GM21423 (cell line): ENCODE measurements around the gene PPP2R3A.
"Not testable (repeated sequence)": the region's sequence is repeated elsewhere in the genome, so short reads cannot be mapped to it uniquely, and the experiment has no call there.

Experiments
- ATAC-seq: cut with Tn5 transposase; IDR thresholded peaks from one replicate; pipeline ENCODE4 v1.9.1; 2021; ENCODE audit warnings: mild to moderate bottlenecking, moderate library complexity; ENCODE audit not compliant: unreplicated experiment

PPP2R3A gene

DNA sequence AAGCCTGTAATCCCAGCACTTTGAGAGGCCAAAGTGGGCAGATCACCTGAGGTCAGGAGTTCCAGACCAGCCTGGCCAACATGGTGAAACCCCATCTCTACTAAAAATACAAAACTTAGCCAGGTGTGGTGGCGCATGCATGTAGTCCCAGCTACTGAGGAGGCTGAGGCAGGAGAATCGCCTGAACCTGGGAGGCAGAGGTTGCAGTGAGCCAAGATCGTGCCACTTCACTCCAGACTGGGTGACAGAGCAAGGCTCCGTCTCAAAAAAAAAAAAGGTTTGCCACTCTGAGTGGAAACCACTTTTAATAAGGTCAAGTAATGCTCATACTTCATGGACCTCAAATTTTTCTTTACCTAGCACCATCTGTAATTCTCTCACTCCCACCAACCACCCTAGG, 178.9 kb downstream of the PPP2R3A start:
- ATAC-seq = not testable (repeated sequence)

GRCh38 chr3:136146981-136147729, 181.6 kb downstream of the PPP2R3A start:
- no peak for ATAC-seq

DNA sequence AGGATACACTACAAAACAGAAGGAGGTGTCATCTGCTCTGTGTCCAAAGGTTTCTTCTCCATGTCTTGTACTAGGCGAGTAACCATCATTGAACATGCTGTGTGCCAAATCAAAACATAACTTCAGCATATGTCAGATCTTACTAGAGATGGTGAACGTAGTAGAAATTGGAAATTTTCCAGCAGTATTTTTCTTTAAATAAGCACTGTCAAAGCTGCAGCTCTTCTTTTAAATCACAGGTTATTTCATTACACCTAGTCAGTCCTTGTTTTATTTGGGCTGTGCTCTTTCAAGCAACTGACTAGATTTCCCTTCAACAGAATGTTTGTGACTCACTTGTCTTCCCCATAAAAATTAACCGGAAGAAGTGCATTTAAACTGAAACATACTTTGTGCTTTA, 184.1 kb downstream of the PPP2R3A start:
- no peak for ATAC-seq

- ATAC-seq = no peak
These were observed 185.7 kb downstream of the PPP2R3A start for GRCh38 chr3:136151219-136151618.

DNA sequence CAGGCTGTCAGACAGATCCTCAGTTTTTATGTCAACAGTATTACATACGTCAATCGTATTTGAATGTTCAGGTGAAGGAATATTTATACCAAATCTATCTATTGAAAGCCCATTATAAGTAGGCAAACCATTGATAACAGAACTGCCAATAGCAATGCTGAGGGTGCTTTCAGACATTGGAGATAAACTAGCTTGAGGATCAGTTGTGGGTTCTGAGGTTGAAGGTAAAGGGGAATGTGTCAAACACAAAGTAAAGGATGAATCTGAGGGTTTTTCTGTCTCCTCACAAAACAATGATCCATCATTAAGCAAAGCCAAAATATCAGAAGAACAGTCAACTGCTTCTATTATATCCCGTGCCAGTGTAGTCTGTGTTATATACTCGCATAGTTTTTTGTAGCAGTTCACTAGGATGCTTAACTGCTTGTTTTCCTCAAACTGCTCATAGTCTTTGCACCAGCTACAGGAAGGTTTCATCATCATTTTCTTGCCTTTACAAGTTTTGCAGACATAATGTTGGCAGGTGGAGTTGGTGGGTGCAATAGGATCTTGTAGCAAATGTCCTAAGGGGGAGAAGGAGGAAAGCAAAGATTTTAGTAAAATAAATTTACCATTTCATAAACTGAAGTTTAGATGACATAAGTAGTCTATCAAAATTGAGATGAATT, 186.8 kb downstream of the PPP2R3A start:
- ATAC-seq = no peak

GRCh38 chr3:136152963-136153362, 187.4 kb downstream of the PPP2R3A start:
- ATAC-seq = no peak

DNA sequence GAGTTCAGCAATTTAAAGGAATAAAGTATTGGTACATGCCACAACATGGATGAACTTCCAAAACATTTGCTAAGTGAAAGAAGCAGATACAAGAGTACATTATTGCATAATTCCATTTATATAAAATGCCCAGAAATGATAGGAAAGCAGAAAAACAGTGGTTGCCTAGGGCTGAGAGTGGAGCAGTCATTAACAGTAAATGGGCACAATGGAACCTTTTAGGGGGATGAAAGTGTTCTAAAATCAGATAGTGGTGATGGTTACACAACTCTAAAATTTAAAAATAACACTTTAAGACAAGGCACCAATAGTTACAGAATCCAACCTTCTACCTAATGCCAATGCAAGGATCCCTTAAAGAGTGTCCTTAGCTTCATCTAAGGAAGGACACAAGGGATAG, 196.0 kb downstream of the PPP2R3A start:
- no peak for ATAC-seq

GRCh38 chr3:136162322-136162721, 196.8 kb downstream of the PPP2R3A start:
- no peak for ATAC-seq

GRCh38 chr3:136163607-136164006, 198.1 kb downstream of the PPP2R3A start:
- not testable (repeated sequence) for ATAC-seq

DNA sequence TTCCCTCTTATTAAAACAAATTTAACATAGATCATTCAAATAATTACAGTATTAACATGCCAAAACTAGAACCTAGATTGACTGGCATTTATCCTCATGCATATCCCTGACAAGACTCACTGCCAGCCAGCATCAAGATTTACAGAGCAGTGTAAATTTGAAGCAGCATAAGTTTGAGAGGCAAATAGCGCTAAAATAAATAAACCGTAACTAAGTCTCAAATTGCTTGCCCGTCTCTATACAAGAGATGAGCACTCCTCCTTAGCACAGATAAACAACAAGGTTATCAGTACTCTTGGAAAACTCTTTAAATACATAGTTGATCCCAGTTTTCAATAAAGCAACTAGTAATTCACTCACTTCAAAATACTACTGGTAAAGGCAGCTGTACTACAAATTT, 201.0 kb downstream of the PPP2R3A start:
- ATAC-seq = no peak

DNA sequence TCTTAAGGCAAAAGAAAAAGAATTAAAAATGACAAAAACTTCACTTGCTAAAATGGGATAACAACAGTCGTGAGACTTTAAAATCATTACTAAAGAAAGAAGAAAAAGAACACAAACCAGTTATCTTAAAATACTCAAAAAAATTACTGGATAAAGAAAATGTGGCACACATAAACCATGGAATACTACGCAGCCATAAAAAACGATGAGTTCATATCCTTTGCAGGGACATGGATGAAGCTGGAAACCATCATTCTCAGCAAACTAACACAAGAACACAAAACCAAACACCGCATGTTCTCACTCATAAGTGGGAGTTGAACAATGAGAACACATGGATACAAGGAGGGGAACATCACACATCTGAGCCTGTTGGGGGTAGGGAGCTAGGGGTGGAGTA, 202.7 kb downstream of the PPP2R3A start:
- not testable (repeated sequence) for ATAC-seq

DNA sequence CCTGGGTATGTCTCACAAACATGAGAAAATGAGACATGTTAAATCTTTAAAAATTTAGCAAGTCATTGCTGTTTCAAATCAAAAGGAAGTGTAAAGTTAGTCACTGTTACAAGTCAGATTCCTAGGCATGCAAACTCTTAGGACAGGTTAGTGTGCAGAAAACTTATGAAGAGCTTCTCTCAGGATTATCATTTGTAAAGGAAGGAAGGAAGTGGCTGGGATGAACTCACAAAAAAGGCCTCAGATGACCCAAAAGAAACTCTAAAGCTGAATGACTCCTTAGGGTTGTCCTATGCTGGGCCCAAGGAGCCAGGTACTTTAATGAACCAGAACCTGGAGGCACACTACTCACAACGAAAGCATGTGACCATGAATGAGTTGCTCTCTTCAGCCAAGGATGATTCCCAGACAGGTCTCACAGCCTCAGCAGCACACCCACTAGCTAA, 205.6 kb downstream of the PPP2R3A start:
- ATAC-seq = no peak

DNA sequence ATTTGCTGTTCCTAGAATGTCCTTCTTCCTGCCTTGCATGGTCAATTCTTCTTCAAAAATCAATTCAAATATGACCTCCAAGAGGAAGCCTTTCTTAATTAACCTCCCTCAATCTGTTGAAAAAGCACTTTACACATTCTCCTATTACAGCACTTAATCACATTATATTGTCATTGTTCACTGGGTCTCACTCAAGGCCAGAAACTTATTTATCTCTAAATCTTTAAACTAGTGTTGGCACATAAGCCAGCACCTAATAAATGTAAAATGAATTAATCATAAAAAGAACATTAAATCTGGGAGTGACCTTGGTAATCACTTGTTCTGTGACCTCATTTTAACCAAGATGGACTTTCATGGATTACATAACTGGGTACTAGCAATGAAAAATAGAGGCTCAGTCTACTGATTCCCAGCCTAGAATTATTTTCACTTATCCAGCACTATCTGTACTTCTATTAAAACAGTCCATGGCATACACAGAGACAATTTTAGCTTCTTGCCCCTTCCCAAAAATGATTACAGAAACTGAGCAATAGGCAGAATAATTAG, 208.5 kb downstream of the PPP2R3A start:
- ATAC-seq = no peak

- no peak for ATAC-seq
These were observed 212.3 kb downstream of the PPP2R3A start for GRCh38 chr3:136177876-136178275.

GRCh38 chr3:136181741-136182140, 216.2 kb downstream of the PPP2R3A start:
- no peak for ATAC-seq

GRCh38 chr3:136184703-136185102, 219.2 kb downstream of the PPP2R3A start:
- ATAC-seq = no peak

DNA sequence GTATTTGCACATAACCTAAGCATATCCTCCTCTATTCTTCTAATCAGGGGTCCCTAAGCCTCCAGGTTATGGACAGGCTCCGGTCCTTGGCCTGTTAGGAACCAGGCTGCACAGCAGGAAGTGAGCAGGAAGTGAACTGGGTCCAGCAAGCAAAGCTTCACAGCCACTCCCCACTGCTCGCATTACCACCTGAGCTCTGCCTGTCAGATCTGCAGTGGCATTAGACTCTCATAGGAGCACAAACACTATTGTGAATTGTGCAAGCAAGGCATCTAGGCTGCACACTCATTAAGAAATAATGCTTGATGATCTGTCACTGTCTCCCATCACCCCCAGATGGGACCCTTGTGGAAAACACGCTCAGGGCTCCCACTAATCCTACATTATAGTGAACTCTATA, 220.8 kb downstream of the PPP2R3A start:
- peak; percentile 57 for ATAC-seq

GRCh38 chr3:136186846-136187245, 221.3 kb downstream of the PPP2R3A start:
- ATAC-seq = no peak

- no peak for ATAC-seq
These were observed 222.3 kb downstream of the PPP2R3A start for GRCh38 chr3:136187868-136188267.

DNA sequence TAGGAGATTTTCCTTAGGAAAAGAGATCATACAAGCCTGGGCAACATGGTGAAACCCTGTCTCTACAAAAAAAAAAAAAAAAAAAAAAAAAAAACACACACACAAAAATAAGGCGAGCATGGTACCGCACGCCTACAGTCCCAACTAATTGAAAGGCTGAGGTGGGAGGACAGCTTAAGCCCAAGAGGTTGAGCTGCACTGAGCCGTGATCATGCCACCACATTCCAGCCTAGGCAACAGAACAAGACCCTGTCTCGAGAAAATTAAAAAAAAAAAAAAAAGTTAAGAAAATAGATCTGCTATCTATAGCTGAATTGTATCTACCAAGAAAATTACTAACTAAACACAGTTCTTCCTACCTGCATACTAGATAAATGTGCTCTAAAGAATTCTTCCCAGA, 223.5 kb downstream of the PPP2R3A start:
- no peak for ATAC-seq

DNA sequence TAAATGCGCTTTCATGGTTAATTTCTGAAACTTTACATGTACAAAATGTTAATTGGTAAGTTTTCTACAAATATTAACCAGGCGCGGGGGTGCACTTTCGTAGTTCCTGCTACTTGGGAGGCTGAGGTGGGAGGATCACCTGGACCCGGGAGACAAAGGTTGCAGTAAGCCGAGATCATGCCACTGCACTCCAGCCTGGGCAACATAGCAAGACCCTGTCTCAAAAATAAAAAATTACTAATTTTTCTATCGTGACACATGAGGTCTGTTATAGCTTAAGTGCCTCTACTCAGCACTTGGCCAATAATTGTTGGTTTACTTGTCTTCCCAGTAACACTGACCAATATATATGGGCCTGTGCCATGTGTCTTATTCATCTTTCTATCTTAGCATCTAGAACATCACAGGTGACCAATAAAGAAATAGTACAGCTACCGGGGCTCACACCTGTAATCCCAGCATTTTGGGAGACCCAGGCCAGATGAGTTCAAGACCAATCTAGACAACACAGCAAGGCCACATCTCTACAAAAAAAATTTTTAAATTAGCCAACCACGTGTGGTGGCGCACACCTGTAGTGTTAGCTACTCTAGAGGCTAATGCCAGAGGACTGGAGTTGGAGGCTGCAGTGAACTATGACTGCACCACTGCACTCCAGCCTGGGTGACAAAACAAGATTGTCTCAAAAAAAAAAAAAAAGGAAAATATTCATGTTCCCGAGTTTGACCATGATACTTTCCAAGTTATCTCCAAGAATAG, 224.5 kb downstream of the PPP2R3A start:
- no peak for ATAC-seq
